ENCODE measurements around the gene THSD7A.

DNA sequence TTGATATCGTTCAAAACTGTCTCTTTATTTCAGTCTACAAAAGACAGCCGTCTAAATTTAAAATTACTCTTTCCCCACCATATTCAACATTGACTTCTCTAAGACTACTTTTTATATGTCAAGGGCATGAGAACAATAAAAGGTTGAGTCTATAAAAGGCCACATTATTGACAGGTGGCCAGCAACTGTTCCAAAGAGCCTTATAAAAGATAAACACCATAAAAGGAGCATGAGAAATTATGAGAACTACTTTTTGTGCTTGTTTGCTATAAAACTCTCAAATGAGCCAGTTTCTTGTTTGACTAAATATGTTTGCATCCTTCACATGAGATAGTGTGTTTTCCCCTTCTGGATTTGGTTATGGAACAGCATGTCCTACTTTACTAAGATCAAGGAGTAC, 189.2 kb downstream of the THSD7A start:
- TF ChIP-seq, protein P1, sequence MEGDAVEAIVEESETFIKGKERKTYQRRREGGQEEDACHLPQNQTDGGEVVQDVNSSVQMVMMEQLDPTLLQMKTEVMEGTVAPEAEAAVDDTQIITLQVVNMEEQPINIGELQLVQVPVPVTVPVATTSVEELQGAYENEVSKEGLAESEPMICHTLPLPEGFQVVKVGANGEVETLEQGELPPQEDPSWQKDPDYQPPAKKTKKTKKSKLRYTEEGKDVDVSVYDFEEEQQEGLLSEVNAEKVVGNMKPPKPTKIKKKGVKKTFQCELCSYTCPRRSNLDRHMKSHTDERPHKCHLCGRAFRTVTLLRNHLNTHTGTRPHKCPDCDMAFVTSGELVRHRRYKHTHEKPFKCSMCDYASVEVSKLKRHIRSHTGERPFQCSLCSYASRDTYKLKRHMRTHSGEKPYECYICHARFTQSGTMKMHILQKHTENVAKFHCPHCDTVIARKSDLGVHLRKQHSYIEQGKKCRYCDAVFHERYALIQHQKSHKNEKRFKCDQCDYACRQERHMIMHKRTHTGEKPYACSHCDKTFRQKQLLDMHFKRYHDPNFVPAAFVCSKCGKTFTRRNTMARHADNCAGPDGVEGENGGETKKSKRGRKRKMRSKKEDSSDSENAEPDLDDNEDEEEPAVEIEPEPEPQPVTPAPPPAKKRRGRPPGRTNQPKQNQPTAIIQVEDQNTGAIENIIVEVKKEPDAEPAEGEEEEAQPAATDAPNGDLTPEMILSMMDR (IDR thresholded peaks at IDR 0.05; ENCODE audit: insufficient read depth, low read depth, low read length) = no peak
- no peak for TF ChIP-seq EZH2 (IDR thresholded peaks at IDR 0.05; ENCODE audit: insufficient read depth, low read length)
